HPDE6-E6E7 (cell line): Measurements from ENCODE around the gene DUS3L.
"Not testable (repeated sequence)": the region's sequence is repeated elsewhere in the genome, so short reads cannot be mapped to it uniquely, and the experiment has no call there.

Source experiments
- DNase-seq: peaks from one replicate; pipeline ENCODE4 v3.0.0; 2011; ENCODE audit warnings: missing footprints; ENCODE audit errors: extremely low spot score

DUS3L gene

DNA sequence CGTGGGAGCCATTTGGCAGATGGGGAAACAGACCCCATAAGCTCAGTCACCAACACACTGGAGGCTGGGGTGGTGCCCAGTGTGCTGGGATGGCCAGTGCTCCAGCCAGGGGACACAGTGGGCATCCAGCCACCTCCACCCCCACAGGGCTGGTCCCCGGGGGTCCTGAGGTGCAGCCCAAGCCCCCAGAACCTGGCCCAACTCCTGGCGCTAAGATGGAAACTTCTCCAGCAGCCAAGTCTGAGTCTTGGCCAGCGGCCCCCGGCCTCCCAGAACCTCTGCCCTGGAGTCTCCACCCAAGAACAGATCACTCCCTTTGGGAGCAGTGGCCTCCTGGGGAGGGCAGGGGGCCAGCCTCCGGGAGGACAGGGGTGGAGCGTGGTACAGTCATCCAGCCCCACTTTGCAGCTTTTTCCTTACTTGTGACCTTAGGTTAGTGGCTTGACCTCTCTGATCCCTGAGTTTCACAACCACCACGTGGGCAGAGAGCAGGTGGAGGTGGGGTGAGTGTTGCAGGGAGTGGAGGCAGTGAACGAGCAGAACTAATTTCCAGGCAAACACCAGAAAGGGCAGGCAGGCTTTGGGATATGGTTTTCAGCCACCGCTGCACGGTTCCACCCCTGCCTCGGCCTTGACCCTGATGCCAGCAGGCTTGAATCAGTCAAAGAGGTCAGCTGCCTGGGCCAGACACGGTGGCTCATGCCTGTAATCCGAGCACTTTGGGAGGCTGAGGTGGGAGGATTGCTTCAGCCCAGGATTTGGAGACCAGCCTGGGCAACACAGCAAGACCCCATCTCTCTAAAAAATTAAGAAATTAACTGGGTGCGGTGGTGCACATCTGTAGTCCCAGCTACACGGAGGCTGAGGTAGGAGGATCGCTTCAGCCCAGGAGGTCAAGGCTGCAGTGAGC, 9.7 kb upstream of the DUS3L start:
- no peak for DNase-seq

DNA sequence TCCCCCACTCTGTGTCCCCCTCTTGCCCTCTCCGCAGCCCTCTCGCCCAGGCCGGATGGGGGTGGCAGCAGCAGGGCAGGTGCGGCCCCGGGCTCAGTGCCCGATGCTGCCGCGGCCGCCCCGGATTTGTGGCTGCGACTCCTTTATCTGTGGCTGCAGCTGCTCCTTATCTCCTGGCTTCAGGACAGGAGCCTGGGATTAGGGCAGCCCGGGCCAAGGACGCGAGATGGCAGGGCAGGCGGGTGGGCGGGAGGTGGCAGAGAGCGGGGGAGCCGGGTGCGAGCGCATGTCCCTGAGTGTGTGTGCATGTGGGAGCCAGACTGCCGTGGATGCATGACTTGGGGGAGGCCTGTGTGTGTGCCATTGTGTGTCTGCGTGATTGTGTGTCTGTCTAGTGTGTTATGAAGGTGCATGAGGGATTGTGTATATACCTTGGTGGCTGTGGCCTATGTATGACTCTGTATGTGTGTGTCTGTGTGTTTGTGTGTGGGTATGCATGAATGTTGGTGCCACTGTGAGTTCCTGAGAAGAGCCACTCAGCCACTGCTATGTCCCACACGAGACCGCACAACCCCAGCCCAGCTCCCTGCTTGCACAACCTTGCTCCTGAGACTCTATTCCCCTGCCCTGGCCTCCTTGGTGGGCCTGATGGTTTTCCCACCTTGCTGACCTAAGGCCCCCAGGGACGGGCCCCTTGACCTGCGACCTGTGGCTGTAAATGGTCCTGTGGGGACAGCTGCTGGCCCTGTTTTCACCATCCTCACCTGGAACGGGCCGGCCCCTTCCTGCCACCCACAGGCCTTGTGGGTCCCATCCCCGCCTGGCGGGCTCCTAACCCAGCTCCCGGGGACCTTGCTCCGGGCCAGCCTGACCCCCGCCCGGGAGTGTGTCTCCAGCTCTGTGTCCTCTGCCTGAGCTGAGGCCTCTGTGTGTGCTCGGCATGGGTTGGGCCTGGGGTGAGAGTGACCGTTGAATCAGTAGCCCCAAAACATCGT, 8.6 kb upstream of the DUS3L start:
- no peak for DNase-seq

DNA sequence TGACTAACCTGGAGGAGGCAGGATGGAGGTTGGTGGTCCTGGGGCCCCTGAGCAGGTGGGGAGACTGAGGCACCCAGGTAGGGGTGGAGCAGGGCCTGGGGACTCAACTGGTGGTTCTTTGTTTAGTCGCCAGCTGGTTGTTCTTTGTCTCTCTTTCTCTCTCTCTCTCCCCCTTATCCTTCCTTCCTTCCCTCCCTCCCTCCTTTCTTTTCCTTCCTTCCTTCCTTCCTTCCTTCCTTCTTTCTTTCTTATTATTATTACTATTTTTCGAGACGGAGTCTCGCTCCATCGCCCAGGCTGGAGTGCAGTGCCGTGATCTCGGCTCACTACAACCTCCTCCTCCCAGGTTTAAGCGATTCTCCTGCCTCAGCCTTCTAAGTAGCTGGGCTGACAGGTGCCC, 7.3 kb upstream of the DUS3L start:
- no peak for DNase-seq

DNA sequence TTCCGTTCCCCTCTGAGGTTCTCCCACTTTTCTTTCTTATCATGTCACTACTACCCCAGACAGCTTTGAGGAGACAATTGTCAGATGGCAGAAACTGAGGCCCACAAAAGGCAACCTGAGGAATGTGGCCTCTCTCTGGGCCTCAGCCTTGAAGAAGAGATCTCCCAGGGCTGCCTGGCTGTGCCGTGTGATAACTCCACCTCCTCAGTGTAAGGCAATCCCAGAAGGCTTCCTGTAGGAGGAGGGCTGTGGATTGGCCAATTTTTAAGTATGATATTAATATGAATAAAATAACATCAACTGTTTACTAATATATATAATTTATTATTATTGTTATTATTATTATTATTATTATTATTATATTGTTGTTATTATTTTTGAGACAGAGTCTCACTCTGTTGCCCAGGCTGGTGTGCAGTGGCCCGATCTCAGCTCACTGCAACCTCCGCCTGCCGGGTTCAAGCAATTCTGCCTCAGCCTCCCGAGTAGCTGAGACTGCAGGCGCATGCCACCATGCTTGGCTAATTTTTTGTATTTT, 4.5 kb upstream of the DUS3L start:
- DNase-seq: no peak

DNA sequence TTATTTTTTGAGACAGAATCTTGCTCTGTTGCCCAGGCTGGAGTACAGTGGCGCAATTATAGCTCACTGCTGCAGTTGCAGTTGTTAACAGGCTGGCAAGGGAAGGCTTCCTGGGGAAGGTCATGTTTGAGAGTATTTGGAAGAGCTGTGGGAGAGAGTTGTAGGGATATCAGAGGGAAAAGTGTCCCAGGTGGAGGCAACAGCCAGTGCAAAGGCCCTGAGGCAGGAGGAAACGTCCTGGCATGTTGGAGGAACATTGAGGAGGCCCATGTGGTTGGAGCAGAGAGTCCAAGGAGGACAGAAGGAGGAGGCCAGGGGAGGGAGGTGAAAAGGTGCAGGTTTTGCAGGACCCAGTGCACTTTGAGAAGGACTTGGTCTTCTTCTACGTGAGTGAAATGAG, 2.2 kb upstream of the DUS3L start:
- no peak for DNase-seq

DNA sequence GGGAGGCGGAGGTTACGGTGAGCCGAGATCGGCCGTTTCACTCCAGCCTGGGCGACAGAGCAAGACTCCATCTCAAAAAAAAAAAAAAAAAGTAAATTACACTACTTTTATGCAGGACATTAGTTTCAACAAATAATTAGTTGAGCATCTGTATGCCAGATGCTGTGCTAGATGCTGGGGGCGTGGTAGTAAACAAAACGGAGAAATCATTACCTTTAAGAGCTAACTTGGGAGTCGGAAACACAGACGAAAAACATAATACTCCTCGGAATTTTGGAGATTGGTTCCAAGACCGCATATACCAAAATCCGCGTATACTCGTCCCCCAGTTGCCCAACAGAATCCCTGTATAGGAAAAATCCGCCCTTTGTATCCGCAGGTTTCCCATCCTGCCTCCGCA, 1.3 kb upstream of the DUS3L start:
- DNase-seq: no peak

DNA sequence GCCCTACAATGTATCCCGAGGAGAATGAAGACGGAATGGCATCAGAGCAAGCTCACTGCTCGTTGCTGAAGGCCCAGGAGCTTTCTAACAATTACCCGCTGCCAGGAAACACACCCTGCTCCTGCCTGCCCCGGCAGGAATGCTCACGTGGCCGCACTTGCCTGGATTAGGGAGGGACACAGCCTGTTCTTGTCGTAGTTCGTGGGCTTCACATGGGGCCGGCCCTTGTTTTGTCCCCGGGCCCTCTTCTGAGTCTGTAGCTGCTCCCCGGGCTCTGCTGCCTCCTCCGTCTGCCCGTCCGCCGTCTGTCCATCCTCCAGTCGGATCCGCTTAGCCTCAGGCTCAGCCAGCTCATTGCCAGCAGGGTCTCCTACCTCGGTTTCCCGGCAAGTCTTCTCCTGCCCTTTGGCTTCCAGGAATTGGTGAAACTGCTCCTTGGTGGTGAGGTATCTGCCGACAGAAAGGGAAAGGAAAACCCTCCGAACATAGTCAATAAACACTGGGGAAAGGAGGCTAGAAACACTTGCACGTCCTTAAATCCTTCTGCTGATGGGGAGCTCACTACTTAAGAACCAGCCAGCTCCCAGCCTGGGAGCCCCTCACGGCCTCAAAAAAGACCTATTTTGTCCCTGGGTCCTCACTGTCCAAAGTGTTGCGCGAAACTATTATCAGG, 941 bp downstream of the DUS3L start:
- DNase-seq: peak; percentile 64

DNA sequence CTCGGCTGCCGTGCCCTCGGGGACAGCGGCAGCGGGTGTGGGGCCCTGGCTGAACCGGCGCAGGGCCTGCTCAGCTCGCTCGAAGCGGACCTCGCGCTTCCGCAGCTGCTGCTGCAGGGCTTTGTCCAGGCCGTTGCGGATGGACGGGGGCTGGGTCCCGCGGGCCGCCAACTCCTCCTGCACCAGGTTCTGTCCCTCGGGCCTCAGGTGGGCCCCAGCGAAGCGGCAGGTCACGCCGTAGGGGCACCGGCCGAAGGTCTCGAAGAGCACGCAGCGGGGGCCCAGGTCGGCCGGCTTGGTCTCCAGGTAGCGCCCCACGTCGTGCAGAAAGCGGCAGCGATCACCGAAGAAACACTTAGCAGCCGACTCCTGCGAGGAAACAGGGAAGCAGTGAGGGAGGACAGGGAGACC, 1.6 kb downstream of the DUS3L start:
- no peak for DNase-seq

DNA sequence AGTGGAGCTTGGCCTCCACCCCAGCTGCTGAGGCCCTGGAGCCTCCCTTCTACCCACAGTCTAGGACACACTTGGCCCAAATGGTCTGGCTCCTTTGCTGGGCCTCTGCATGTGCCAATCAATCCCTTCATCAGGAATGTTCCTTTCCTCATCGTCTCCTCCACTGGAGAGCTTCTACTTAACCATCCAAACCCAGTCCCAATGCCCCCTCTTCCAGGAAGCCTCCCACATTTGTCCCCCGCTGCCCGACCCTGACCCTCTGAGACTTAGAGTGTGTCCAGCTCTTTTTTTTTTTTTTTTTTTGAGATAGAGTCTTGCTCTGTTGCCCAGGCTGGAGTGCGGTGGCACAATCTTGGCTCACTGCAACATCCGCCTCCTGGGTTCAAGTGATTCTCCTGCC, 2.5 kb downstream of the DUS3L start:
- no peak for DNase-seq

DNA sequence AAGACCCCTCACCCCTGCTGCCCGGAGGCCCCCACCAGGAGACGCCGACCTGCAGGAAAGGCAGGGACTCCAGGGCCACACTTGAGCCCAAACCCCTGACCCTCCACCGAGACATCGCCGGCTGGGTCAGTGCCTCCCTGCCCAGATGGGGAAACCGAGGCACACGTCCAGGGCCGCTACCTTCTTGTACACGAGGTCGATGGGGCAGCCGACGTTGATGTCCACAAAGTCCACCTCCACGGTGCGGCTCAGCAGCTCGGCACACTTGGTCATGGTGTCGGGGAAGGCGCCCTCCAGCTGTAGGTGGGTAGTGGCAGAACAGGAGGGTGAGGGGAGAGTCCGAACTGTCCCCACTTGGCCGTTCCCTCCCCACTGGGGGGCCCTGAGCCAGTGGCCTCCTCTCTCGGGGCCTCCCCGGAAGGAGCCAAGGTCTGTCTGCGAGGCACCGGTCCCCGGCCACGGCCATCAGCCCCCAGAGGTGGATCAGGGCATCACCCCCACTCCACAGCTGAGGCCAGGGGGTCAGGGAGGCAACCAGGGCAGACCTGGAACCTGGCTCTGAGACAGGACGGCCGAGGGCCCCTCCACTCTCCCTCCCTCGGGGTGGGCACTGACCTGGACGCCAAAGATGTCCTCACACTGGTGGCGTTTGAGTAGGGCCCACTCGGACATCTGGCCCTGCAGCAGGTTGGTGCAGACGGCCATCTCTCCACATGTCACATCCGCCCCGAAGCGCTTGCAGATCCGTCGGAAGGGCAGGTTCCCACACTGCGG, 3.4 kb downstream of the DUS3L start:
- no peak for DNase-seq

DNA sequence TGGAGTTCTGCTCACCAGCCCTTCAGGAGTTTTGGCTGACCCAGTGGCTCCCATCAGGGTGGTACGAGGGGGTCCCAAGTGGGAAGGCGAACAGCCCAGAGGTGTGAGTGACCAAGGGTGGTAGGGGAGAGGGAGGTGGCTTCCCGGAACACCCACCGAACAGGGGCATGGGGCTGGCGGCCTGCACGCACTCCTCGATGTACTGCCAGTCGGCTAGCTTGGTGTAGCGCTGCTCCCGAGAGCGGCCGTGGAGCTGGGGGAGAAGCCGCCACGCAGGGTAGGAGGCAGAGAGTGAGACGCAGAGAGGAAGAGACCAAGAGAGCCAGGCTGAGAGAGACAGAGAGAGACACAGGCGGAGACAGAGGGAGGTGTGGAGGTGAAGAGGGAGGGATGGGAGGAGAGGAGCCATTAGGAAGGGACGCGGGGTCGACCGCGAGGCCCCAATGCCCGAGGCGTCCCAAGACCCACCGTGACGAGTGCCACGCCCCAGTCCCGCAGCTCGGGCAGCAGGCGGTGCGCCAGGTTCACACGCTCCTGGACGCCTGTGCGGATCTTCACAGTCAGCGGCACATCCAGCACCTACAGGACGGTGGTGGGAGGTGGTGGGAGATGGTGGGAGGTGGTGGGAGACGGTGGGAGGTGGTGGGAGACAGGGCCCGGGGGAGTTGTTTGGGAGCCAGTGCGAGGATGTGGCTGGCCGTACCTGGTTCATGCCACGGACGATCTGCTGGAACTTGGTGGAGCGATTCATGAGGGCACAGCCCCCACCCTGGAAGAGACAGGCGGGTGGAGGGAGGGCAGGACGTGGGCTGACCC, 4.2 kb downstream of the DUS3L start:
- DNase-seq: no peak

DNA sequence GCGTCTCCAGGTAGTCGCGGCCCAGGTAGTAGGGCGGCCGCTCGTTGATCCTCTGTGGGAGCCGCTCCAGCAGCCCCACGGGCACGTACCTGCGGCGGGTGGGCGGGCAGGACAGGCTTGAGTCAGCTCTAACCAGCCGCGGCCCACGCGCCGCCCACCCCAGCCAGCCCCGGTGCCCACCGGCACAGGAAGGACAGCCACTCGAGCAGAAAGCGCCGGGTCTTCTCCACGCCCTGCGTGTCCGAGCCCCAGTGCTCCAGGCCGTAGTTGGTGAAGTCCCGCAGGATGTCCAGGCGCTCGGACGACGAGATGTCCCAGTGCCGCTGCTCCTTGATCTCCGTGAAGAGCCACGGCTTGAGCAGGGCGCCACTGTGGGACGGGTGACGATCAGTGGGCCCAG, 5.5 kb downstream of the DUS3L start:
- DNase-seq: no peak

DNA sequence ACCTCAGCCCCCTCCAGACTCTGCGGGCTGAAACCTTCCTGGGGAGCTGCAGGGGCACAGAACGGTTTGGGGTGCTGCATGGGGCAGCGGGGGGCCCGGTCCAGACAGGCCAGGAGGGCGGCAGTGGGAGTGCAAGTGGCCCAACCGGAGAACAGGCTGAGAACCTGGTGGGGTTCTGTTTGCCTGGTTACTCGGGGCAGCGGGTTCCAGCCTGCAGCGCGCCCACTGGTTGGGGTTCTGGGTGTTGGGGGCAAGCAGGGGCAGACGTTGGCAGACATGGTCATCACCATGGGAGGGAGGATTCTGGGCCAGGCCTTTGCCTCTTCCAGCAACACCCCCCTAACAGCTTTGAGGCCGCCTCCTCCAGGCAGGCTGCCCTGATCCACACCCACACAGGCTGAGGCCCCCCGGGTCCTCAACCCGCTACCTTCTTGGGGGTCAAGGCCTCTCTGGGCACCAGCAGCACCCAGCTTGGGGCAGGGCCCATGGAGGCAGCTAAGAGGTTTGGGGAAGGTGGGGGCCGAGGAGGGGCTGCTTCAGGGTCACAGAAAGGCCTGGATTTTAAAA, 6.3 kb downstream of the DUS3L start, which contains the start of gene PRR22:
Gene PRR22 (minus strand): TSS at position 166 of the 567 bp plus-strand sequence. CDS start 86 bp downstream, at position 80.
- DNase-seq: no peak

DNA sequence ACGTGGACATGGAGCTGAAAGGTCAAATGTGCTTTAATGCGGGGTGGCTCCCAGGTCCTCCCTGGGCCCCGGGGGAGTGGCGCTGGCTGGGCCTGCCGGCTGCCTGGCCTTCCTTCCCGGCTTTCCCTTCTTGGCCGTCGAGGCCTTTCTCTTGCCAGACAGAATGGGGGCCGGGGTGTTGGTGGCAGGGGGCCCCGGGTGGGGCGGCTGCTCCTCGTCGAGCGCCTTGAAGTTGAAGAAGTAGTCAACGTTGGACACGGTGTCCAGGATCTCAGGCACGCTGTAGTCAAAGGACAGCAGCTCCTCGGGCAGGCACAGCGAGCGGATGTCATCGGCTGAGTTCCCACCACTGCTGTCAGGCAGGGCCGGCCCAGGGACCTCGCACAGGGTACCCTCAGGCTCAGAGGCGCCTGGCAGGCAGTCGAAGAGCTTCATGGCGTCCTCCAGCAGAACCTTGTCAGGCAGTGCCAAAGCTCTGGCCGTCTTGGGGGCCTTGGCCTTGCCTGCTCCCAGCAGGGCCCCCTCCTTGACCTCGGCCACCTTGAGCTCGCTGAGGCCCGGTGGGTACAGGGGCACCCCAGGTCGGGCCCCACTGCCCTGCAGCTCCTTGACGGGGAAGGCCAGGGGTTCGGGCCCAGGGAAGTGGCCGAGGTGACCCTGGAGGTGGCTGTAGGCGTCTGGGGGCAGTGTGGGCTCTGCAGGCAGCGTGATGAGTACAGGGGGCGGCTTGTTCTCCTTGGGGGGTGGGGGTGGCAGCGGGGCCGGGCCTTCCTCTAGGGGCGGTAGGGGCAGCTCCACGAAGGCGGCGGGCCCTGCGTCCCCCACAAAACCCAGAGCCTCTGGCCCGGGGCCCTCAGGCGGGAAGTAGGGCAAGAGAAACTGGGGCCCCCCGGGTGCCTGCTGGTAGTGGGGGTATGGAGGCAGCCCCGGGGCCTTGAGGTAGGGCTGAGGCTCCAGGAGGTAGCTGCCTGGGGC, 7.7 kb downstream of the DUS3L start:
- no peak for DNase-seq

DNA sequence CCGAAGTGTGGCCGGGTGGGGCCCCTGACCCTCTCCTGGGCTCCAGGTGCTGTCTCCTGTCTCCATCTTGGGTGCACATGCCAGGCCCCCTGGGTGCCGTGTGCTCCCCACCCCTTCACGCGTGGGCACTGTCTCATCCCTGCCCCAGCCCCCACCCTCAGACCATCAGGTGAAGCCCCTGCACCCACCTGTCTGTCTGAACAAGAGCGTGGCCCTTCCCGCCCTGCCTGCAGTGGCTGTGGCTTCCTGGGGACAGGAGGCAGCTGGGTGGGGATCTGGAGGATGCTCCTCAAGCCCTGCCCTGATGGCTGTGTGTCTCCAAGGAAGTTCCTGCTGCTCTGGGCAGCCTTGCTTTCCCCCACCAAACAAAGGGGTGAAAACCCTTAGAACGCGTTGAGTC, 8.6 kb downstream of the DUS3L start:
- DNase-seq: no peak

DNA sequence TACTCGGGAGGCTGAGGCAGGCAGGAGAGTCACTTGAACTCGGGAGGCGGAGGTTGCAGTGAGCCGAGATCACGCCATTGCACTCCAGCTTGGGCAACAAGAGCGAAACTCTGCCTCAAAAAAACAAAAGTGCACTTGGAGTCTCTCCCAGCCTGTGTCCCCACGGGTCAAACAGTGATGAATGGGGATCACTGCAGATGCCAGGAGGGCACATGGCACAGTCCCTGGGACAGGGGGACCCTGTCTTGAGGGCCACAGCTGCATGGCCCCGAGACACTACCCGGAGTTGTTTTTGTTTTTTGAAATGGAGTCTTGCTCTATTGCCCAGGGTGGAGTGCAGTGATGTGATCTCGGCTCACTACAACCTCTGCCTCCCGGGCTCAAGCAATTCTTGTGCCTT, 10.0 kb downstream of the DUS3L start:
- DNase-seq: not testable (repeated sequence)

DNA sequence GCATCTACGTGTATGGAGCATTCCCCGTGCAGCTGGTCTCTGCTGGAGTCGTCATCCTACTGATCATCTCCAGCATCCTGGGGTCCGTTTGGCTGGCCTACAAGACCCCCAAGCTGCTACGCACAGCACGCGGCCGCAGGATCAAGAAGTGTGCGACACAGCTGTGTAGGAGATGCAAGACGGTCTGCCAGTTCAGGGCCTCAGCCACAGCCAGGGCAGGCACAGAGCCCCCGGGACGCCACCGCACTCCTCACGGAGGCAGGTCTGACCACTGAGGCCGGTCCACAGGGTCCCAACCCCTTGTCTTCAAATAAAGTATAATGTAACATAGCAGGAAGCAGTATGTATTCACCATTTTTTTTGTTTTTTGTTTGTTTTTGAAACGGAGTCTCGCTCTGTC, 12.6 kb downstream of the DUS3L start:
- no peak for DNase-seq

DNA sequence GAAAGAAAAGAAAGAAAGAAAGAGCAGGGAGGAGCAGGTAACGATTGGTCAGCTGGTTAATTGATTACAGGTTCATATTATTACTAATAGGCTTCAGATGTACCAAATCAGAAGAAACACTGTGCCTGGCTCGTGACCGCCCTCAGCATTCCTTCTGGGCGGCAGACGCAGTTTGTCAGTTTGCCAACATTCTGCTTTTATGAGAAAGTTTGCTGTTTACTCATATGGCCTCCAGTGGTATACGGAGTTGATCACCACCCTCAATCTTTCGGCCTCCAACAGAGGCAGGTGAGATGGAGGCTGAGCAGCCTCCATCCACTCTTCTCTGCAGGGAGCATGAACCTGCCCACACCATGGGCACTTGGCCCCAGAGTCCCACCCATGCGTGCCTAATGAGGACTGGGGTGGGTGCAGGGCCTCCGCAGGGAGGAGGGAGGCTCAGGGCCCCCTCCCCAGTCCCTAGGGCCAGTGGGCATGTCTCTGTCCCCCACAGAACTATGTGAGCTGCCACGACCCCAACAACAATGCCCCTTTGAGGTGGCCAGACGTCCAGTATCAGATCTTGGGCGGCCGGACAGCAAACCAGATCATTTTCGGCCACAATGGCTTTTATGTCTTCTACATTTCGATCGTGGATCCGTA, 15.2 kb downstream of the DUS3L start:
- DNase-seq: no peak
